ENCODE data around the gene PLXDC2.

Gene PLXDC2

GRCh38 chr10:19817231-19817933 lies 1.1 kb downstream of the PLXDC2 start:
- no peak for DNase-seq

- no peak for DNase-seq
These were observed 2.6 kb downstream of the PLXDC2 start for GRCh38 chr10:19818876-19819275.

GRCh38 chr10:19819419-19820033 lies 3.3 kb downstream of the PLXDC2 start:
- peak; percentile 22 for DNase-seq

GRCh38 chr10:19824381-19825342 lies 8.4 kb downstream of the PLXDC2 start:
- no peak for DNase-seq

- no peak for DNase-seq
These were observed 9.5 kb downstream of the PLXDC2 start for GRCh38 chr10:19825700-19826099.

GRCh38 chr10:19826712-19827111 lies 10.5 kb downstream of the PLXDC2 start:
- DNase-seq, result no peak

GRCh38 chr10:19828278-19829049 lies 12.2 kb downstream of the PLXDC2 start:
- DNase-seq, result no peak

GRCh38 chr10:19832699-19833098 lies 16.5 kb downstream of the PLXDC2 start:
- no peak for DNase-seq

GRCh38 chr10:19833170-19833824 lies 17.1 kb downstream of the PLXDC2 start:
- DNase-seq, result no peak

GRCh38 chr10:19835952-19836351 lies 19.7 kb downstream of the PLXDC2 start:
- DNase-seq, result no peak

GRCh38 chr10:19839090-19839489 lies 22.9 kb downstream of the PLXDC2 start:
- no peak for DNase-seq

GRCh38 chr10:19839552-19839951 lies 23.3 kb downstream of the PLXDC2 start:
- no peak for DNase-seq

GRCh38 chr10:19840776-19841175 lies 24.5 kb downstream of the PLXDC2 start:
- DNase-seq, result no peak

GRCh38 chr10:19843487-19843886 lies 27.3 kb downstream of the PLXDC2 start:
- DNase-seq, result no peak

GRCh38 chr10:19845503-19846368 lies 29.5 kb downstream of the PLXDC2 start:
- no peak for DNase-seq

- DNase-seq, result no peak
These were observed 31.1 kb downstream of the PLXDC2 start for GRCh38 chr10:19847321-19847720.

- no peak for DNase-seq
These were observed 32.2 kb downstream of the PLXDC2 start for GRCh38 chr10:19848226-19848985.

GRCh38 chr10:19853831-19854230 lies 37.6 kb downstream of the PLXDC2 start:
- DNase-seq, result no peak

- no peak for DNase-seq
These were observed 41.6 kb downstream of the PLXDC2 start for GRCh38 chr10:19857876-19858275.

GRCh38 chr10:19860107-19860506 lies 43.9 kb downstream of the PLXDC2 start:
- DNase-seq, result no peak

Measured in CD4-positive, alpha-beta T cell treated with Interleukin-21 for 1 hour (primary cell).